Fibroblast of lung (primary cell): Measurements from ENCODE around the gene DTX3.

Experiments
- CTCF ChIP-seq, 2 donors: IDR thresholded peaks in 1 of 2; conservative IDR thresholded peaks in 1 of 2; 1 replicate in 1 of 2; 2 replicates in 1 of 2; pipeline ENCODE4 v1.5.1; 2011 to 2012; ENCODE audit warnings: low read length in 2 of 2, control low read depth in 1 of 2, inconsistent platforms in 1 of 2, low read depth in 1 of 2, mild to moderate bottlenecking in 1 of 2
- EZH2 ChIP-seq: IDR thresholded peaks from 2 replicates; pipeline ENCODE4 v1.5.1; 2012; ENCODE audit warnings: low read length, control low read depth, mild to moderate bottlenecking; ENCODE audit errors: missing control alignments

GRCh38 chr12:57582440-57582839 lies 22.2 kb upstream of the DTX3 start:
- TF ChIP-seq CTCF (conservative IDR thresholded peaks at IDR 0.05 in 1 of 2, IDR thresholded peaks at IDR 0.05 in 1 of 2; ENCODE audit: low read depth in 1 of 2, low read length in 2 of 2) (no peak), EZH2 (no peak)
